GM19023 (cell line): ENCODE data around the gene SIN3A.
"Not testable (repeated sequence)": the region's sequence is repeated elsewhere in the genome, so short reads cannot be mapped to it uniquely, and the experiment has no call there.

ENCODE experiments used
- ATAC-seq: cut with Tn5 transposase; IDR thresholded peaks from one replicate; pipeline ENCODE4 v1.9.1; 2021; ENCODE audit warnings: mild to moderate bottlenecking, moderate library complexity; ENCODE audit not compliant: unreplicated experiment

The SIN3A gene

DNA sequence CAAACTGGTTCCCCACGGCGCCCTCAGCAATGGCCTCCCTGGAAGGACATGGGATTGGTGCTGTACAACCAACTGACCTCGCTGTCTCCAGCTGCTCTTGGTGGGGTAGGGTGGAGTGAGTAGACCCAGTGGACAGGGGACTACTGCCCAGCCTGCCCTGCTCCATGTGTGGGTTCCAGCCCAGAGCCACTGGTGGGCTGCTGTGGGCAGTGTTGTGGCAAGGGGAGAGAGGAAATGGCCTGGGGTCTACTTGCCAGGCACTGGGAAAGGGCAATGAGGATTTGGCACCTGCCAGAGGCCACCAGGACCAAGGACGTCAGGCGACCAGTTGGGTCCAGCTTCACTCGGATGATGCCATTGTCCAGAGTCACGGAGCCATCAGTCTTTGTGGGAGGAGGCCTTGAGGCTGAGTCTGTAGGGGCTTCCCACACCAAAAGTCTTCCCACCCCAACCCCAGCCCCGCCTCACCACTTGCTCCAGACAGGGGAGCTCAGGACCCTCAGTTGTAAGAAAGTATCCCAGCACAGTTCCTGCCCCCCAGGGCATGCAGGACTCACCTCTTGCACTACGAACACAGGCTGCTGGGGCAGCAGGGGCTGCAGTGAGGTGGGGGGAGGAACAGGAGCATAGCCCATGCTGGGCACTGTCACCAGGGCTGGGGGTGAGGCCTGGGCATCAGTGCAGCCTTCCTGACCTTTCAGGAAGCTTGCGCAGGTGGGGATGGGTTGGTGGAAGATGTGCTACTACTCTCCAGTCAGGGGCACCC lies 92.5 kb downstream of the SIN3A start:
- no peak for ATAC-seq

- ATAC-seq = no peak
Observed at GRCh38 chr15:75357976-75358673, 93.4 kb downstream of the SIN3A start.

- no peak for ATAC-seq
Observed at GRCh38 chr15:75356517-75356916, 95.0 kb downstream of the SIN3A start.

DNA sequence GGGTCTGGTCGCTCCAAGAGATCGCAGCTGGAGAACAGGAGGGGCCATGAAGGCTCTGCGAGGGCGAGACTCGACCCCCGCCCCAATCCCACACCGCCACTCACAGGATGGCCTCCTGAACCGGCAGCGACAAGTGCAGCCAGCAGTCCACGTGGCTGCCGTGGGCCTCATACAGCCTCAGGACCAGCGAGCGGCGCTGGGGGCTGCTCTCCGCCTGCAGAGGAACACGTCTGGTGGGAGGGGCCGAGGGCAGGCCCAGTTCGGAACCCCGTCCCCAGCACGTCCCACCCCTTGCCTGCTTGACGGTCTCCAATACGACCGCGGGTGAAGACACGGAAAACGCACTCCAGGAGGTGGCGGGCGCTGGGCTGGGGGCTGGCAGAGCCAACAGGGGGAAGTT lies 95.5 kb downstream of the SIN3A start:
- ATAC-seq = no peak

DNA sequence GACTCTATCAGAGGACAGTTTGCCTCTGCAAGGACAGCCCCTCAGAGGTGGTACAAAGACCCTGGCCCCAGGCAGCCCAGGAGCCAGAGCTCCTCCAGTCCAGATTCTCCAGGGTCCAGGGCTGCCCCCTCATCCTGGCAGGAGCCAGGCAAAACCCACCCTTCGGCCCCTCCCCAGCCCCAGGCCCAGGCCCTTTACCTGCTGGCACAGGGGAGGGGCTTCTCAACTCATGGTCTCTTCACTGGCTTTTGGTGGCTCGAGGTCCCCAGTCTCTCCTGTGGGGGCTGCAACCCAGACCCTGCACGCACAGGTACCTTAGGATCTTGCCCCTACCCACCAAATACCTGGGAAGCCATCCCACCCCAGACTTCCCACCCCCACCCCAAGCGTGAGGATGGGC lies 96.1 kb downstream of the SIN3A start:
- no peak for ATAC-seq

- no peak for ATAC-seq
Observed at GRCh38 chr15:75354454-75354853, 97.0 kb downstream of the SIN3A start.

DNA sequence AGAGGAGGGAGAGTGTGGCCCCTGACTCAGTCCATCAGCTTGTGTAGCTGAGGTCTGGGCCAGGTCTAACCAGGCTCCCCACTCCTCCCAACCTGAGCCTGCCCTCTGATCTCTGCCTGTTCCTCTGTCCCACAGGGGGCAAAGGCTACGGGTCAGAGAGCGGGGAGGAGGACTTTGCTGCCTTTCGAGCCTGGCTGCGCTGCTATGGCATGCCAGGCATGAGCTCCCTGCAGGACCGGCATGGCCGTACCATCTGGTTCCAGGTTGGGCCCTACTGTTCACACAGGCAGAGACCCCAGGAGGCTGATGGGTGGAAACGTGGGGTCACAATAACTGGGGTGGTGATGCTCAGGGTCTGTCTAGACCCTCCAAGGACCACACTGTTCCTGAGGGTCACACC lies 97.9 kb downstream of the SIN3A start:
- no peak for ATAC-seq

DNA sequence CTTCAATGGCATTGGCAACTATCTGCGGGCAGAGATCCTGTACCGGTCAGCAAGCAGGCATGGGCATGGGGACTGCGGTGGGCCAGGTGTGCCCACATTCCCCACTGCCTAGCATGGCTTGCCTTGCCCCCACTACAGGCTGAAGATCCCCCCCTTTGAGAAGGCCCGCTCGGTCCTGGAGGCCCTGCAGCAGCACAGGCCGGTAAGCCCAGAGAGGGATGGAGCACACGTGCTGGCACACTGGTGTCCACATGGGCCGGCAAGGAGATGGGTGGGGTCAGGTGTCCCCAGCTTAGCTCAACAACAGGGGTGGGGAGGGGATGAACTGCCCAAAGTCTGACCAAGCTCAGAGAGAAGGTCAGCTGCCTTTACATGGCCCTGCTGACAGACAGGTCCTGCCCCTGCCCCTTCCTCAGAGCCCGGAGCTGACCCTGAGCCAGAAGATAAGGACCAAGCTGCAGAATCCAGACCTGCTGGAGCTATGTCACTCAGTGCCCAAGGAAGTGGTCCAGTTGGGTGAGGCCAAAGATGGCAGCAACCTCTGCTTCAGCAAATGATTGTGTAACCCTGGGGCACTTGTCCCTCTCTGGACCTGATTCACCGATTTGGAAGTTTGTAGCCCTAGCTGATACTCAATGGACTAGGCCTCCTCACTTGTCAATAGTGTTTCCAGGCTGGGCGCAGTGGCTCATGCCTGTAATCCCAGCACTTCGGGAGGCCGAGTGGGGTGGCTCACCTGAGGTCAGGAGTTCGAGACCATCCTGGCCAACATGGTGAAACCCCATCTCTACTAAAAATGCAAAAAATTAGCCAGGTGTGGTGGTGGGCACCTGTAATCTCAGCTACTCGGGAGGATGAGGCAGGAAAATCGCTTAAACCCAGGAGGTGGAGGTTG lies 99.1 kb downstream of the SIN3A start:
- no peak for ATAC-seq

DNA sequence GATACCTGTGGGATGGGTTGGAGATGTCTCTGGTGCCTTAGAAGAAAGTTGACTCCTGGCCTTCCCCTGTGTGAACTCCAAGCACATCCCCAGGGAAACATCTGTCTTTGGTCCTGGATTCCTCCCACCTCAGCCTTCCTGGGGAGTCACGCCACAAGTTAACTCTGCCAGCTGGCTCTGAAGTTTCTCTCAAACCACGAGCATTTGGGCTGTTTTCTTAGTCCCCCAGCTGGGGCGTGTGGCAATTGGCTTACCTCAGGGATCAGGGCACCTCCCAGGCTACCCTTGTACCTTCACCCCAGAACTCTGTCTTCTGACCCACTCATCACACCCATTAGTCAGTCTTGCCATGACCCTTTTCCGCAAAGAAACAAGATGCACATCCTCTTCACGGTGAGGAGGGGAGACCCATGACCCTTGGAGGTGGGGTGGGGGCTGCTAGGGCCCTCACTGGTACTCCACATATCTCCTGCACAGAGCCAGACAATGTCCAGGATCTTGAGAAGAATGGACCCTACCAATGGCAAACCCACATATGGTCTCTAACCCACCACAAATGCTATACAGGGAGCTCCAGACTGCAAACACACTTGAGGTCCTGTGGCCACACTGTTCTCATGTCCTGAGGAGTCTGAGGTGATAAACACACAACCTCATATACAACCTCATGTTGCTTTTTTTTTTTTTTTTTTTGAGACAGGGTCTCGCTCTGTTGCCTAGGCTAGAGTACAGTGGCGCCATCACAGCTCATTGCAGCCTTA lies 100.7 kb downstream of the SIN3A start:
- no peak for ATAC-seq

DNA sequence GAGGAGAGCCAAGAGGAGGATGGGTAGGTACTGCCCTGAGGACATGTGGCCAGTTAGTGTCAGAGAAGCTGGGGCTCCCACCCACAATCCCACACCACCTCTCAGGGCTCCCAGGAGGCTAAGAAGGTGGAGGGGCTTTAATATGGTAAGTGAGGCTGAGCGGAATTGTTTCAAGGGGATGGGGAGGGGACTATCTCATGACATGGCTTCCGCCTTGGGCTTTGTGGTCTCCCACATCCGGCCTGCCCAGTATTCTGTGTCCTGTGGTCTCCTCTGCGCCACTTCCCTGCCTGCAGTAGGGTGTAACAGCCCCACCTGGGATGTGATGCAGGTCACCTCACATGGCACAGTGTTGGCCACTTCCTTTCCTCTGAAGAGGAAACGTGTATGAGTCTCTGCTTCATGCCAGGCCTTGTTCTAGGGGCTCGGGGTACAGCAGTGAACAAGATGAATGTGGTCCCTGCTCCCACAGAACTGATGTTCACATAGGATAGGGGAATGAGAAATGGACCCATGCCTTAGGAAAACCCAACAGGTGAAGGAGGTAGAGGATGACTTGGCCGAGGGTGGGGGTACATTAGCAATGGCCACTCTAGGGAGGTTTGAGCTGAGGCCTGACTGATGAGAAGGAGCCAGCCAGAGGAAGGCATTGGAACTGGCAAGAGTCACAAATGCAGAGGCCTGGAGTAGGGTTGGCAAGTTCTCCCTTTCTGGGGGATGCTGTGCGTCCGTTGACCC lies 101.5 kb downstream of the SIN3A start:
- no peak for ATAC-seq

DNA sequence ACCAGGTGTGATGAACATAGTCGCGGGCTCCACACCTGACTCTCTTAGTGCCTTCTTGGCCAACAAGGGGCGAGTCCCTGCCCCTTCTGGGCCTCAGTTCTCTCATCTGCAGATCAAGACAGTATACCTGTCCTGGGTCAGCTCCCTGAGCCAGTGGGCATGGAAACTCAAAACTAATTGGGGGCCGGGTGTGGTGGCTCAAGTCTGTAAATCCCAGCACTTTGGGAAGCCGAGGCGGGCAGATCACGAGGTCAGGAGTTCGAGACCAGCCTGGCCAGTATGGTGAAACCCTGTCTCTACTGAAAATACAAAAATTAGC lies 102.2 kb downstream of the SIN3A start:
- ATAC-seq = not testable (repeated sequence)

GRCh38 chr15:75348562-75349350 lies 102.7 kb downstream of the SIN3A start:
- no peak for ATAC-seq

DNA sequence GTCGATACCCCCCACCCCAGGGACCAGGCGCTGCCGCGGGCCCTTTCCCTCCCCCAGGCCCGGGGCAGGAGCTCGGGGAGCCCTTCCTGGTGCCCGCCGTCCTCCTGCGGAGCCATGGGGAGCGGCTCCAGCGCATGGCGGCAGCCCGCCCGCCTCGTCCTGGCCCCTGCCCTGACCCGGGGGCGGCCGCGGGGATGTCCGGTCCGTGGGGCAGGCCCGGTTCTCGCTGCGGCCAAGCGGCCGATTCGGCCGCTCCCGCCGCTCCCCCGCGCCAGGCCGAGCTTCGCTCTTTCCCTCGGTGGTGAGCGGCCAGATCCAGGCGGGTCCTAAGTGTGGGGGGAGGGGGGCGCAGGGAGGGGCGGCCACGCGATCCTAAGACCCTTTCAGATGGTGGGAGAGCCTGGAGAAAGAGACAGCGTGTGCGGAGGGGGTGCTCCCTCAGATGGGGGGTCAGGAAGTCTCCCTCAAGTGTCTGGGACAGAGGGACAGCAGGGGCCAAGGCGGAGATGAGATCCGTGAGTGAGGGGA lies 103.4 kb downstream of the SIN3A start:
- ATAC-seq = no peak

GRCh38 chr15:75347222-75348033 lies 104.1 kb downstream of the SIN3A start:
- no peak for ATAC-seq

DNA sequence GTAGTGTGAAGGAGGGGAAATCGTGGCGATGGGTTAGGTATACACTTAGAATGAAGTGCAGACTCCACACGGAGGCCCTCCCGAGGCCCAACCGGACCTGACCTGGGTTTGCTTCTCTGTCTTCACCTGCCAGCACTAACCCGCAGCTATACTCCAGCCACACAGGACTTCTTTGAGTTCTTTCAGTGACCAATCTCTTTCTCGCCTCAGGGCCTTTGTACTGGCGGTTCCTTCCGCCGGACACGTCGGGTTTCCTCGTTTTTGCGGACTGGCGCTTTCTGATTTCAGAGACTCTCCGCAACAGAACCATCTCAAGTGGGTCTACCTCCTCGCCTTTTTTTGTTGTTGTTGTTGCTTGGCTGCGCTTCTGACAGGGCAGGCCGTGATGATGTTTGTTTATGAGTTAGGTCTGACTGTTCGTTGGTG lies 104.7 kb downstream of the SIN3A start, which contains the start of gene NEIL1:
TSS of gene NEIL1 (plus strand) at position 244 of the 426 bp plus-strand sequence. CDS start 1,867 bp downstream, outside the sequence.
- ATAC-seq = no peak

DNA sequence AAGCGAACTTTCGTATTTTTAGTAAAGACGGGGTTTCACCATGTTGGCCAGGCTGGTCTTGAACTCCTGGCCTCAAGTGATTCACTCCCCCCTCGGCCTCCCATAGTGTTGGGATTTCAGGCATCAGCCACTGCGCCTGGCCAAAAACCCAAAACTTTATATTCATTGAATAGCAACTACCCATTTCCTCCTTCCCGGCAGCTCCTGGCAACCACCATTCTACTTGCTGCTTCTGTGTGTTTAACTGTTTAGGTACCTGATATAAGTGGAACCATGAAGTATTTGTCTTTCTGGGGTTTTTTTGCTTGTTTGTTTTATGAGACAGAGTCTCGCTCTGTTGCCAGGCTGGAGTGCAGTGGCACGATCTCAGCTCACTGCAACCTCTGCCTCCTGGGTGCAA lies 107.5 kb downstream of the SIN3A start:
- ATAC-seq = not testable (repeated sequence)

GRCh38 chr15:75342221-75342620 lies 109.3 kb downstream of the SIN3A start:
- no peak for ATAC-seq
